ENCODE results near the gene SH3BP5.
A peak's percentile ranks its signal among the peaks of the same experiment; 100 is the strongest.

Gene SH3BP5

DNA sequence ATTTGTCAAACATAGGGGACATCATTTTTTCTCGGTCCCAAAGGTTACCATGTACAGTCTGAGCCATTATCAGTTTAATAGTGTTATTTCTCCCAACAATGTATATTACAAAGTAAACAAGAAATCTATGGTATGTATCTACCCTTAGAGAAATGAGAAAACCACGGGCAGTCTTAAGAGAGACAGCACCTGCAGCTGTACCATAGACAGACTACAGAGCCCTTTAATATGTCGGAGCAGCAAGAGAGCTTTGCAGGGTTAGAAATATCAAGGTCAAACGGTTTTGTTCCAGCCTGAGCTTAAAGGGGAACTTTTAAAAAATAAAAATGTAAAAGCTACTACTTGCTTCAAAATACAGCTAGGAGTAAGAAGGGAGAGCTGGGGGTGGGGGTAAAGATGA is 53.2 kb downstream of the SH3BP5 start:
- no peak for DNase-seq (ENCODE audit: low read depth in 4 of 4, low spot score in 1 of 4)

DNA sequence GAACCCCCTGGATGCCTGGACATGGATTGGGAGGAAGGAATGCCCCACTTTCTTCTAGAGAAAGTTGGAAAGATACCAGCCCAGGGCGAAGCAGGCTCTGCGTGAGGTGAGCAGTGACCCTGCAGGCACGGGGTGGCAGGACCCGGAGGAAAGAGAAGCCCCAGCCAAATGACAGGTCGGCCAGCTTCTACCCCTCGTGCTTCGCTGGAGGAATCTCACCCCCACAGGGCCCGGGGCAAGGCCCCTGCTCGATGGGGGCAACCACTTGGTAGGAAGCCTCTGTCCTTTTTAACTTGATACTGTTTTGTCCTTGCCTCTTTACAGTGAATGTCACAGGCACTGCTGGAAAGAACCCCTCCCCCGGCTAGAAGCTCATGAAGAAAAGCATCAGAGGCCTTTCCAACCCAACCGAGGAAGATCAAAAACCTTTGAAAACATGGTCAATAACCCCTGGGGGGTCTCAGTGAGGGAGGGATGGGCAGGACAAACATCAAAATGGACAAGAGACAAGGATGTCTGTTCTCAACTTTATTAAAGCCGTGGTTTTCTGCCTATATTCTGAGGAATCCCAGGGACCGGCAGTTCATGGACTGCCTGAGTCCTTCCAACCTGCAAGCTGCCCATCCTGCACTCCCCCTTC is 54.4 kb downstream of the SH3BP5 start:
- no peak for DNase-seq (ENCODE audit: low read depth in 4 of 4, low spot score in 1 of 4)

DNA sequence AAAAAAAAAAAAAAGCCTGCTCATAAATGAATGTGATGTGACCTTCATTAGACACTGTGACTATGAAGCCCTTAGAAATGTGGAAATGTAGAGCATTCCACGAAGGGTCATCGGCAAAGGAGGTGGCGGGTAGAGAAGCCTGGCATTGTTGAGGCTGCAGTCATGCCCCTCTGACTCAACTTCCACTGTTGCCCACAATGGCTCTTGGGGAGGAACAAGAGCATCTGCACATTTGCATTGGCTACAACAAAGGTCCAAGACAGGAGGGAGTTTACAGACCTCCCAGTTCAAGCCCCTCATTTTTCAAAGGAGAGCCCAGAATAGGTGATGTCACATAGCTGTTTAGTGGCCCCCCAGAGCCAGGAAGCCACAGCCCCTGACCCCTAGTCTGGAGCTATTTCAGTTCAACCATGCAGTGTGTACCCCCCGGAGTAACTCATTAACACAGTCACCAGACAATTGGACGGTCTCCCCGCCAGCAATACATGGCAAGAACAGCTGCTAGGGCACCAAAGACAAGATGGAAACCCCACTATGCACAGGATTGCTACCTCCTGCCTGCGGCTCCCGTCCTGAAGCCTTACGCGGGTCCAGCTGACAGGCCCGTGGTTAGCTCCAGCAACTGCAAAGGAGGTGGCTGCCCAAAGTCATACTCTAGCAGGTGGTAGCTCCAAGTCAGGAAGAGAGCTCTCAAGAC is 56.2 kb downstream of the SH3BP5 start:
- no peak for DNase-seq (ENCODE audit: low read depth in 4 of 4, low spot score in 1 of 4)

DNA sequence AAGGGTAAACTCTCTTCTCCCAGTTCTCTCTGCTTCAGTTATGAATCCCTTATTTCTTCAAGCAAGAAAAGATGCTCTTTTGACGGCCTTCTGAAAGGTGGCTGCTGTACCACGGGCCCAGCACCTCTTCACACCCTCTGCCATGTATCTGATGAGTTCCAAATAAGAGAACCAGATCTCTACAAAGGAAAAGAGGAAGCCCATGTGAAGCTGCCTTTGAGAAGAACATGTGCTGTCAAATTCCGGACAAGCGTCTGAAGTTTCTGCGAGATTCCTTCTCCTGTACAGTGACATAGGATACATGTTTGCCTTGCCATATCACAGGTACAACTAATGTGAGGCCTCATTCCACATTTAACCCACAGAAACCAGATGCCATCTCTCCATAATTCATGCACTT is 59.2 kb downstream of the SH3BP5 start:
- DNase-seq (ENCODE audit: low read depth in 4 of 4, low spot score in 1 of 4) = no peak

DNA sequence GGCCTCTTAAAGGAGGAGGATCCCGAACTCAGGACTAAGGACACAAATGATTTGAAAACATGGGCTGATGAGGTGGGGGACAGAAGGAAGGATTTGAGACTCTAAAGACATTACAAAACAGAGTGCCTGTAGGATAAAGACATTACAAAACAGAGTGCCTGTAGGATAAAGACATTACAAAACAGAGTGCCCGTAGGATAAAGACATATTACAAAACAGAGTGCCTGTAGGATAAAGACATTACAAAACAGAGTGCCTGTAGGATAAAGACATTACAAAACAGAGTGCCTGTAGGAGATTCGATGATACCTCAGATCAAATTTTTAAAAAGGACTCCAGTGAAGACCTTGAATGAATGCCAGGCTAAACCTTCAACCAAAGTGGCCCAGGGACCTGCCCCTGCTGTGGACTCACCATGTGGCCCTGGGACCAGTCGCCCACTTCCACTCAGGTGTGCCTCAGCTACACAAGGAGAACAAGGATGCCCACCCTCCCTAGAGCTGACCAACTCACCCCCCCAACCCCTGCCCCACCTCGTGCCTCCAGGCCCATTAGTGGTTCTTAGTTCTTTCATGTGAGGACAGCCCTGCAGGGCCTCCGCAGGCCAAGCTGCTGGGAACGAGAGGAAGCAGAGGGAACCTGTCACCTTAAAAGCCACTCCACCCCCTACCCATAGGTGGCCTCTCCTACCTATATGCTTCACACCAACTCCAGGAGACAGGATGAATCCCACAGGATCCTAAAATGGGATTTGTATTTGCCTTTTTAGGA is 59.8 kb downstream of the SH3BP5 start:
- DNase-seq (ENCODE audit: low read depth in 4 of 4, low spot score in 1 of 4) = no peak

DNA sequence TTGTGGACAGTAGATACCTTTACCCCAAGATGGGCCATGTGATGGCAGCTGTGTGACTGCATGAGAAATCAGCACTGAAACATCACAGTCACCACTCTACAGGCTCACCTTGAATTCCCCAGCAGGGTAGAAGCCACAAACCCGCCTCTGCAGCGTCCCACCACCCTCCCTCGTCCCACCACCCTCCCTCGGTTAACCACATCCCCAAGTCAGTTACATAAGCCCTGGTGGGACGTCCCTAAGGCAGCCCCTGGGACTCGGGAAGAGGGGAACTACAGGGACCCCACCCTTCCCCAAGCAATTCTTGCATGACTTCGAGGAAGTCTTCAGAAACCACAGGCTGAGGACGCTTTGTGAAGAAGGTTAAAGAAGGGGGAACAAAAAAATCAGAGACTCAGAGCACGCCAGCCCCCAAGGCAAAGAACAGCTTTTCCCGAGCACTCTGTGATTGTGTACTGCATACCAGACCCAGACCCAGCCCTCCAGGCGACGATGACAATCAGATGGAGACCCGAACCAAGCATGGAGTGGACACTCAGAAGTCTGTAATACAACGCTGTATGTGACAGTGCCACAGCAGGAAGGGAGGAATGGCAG is 60.5 kb downstream of the SH3BP5 start:
- DNase-seq (ENCODE audit: low read depth in 4 of 4, low spot score in 1 of 4) = peak in 3 of 4 experiments; percentile 47 to 61 (median 57)

DNA sequence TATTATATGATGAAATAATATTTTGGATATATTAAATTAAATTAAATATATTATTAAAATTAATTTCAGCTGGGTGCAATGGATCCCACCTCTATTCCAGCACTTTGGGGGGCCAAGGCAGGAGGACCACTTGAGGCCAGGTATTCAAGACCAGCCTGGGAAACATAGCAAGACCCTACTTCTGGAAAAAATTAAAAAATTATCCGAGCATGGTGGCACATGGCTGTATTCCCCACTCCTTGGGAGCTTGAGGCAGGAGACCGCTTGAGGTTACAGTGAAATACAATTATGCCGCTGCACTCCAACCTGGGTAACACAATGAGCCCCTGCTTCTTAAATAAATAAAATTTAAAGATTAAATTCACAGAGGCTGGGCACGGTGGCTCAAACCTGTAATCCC is 61.4 kb downstream of the SH3BP5 start:
- no peak for DNase-seq (ENCODE audit: low read depth in 4 of 4, low spot score in 1 of 4)

DNA sequence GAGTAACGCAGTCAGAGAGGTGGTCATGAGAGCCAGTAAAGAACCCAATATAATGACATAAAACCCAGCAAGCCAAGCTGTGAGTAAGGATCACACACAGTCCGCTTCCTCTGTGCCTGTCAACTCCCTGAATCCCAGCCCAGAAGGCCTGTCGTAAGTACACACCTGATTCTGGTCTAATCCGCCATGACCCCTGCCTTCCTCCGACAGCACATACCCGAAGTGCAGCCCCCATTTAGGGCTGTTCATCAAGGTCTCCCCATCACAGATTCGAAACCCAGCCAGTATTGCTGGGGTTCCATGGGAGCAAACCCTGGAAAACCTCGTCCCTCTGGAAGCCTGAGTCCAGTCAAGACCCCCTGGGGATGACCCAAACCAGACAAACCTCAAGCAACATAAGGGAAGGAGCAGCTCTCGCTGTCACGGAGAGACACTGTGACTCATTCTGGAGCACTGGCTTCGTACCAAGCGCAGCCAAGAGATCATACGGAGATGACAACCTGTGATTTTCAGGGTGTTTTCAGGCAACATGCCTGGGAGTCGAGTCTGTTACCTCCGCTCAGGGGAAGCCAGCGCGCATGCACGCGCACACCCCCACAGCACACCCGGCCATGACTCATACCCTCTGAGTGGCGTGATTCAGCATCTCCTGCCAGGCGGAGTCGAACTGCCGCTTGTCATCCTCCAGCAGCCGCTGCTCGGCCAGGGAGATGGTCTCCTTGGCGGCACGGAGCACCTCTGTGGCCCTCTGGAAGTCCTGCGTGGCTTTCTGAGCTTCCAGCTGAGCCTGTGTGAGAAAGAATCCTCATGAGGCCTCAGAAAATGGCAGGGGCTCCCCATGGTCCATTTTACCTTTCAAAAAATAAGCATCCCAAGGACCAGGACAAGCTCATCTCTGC is 63.0 kb downstream of the SH3BP5 start:
- peak; percentile 64 to 83 (median 74) for DNase-seq (ENCODE audit: low read depth in 4 of 4, low spot score in 1 of 4)

DNA sequence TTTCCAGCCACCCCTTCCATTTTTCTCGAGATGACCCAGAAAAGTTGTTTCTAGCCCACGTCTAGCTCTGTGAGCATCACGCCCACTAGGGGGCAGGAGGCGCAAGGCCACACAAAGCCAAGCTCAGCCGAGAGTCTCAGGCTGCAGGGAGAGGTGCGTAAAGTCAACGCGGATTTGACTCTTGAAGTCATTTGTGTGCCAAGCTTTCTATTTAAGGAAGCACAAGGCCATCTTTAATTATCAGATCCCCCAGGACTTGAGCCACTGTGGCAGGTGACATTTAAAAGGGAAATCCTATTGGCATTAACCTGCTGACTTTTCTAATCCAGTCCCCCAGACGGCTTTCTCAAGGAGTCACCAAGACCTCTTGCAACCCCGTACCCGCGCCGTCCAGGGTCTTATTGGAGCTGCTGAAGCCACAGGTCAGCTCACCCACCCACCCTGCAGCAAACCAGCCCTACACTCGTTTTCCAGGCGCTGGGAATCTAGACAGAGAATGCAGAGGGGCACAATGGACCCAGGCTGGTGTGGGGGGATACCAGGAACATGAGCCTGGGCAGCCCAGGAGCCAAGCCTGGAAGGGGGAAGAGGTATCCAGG is 64.3 kb downstream of the SH3BP5 start:
- DNase-seq (ENCODE audit: low read depth in 4 of 4, low spot score in 1 of 4) = peak; percentile 65 to 78 (median 72)

DNA sequence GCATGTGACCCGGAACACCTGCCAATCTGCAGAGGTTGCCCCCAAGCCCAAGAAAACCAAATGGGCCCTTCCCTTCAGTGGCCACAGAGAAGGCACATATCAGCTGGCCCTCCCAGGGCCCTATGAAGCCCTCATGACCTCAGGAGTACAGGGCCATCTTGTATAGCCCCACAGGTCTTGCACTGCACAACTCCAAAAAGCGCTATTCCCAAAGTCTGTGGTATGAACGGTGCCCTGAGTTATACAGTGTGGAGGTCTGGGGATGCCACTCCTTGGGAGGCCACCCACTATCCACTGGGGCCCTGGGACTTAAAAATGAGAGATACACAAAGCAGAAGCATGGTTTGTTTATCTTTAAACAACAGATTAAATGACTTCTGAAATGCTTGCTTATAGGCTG is 64.9 kb downstream of the SH3BP5 start:
- no peak for DNase-seq (ENCODE audit: low read depth in 4 of 4, low spot score in 1 of 4)

DNA sequence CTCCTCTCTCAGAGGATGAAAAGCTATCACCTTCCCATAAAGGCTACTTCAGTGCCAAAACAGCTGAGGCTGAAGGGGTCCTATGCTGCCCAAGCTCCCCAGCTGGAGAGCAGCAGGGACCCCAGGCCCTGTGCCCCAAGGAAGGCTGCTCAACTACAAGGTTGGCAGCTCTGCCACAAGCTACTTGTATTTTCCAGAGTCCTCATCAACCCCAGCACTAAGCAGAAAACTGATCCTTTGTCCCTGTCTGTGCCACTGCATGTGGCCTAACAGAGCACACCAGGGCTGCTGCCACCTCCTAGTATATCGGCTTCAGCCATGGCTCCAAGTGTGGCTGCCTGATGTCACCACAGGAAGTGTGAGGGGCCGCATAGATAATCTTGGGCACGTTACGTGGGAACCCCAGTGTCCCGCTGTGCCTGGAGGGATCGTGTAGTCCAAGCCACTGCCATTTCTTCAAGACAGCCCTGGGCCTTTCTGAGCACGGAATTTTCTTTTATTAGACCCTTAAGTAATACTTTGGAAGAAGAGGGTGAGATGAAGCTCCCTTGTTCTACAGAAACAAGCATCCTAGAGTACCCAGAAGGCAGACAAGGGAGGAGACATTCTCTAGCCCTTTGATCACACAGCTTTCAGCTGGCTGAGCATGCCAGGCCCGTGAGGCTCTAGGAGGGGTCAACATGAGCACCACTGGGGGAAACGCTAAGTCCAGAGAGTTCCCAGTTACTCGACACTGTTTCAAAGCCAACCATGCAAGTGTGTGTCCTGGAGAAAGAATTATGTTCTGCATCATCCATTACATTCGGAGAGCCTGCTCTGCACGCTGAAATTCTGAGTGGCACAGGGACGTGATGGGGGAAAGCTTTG is 65.6 kb downstream of the SH3BP5 start:
- no peak for DNase-seq (ENCODE audit: low read depth in 4 of 4, low spot score in 1 of 4)

DNA sequence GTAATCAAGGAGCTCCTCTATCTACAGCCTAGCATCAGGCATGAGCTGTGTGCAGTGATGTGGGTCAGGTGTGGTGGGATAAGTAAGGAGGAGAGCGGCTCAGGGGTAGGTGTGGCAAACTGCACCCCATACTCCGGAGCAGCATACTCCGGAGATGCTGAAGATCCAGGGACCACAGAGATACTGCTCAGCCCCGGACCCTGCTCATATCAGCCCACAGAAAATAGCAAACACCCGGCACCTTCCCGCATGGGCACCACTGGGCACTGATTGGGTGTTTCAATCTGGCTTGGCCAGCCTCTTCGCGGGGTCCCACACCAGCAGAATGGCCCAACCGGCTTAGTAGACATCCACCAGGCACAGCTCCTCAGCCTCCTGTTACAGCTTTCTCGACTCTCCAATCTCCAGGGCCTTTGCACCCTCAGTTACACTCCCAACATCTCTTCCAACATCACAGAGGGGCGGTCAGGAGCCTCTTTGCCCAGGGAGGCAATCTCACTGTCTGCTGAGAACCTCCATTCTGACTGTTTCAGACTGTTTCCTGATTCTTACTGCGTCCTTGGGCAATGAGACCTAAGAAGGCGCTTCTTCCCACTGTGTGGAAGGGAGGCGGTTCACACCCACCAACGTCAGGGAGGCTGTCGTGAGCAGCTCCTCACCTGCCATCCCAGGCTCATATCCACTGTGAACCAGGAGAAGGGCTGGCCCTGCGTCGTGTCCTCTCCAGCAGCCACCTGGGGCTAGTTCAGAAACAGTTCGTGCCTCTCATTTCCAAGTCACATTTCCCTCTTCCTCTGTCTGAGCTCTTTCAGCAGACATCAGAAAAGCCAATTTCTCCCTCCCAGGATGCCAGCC is 66.5 kb downstream of the SH3BP5 start:
- DNase-seq (ENCODE audit: low read depth in 4 of 4, low spot score in 1 of 4) = no peak

DNA sequence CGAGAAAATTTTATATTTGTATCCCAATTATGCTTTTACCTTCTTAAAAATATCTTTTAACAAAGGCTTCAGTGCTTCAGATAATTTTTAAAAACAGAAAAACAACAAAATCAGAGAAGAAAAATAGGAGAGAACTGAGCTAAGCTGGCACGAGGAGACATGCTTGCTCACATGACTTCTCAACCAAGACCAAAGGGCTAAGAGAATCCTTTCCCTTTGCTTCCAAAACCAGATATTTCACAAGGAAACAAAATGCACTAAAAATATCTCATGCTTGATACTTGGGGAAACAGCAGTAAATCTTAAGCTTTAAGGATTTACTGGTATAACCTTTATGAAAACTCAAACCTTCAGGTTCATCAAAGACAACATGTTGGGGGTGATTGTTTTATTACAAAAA is 67.9 kb downstream of the SH3BP5 start:
- no peak for DNase-seq (ENCODE audit: low read depth in 4 of 4, low spot score in 1 of 4)

DNA sequence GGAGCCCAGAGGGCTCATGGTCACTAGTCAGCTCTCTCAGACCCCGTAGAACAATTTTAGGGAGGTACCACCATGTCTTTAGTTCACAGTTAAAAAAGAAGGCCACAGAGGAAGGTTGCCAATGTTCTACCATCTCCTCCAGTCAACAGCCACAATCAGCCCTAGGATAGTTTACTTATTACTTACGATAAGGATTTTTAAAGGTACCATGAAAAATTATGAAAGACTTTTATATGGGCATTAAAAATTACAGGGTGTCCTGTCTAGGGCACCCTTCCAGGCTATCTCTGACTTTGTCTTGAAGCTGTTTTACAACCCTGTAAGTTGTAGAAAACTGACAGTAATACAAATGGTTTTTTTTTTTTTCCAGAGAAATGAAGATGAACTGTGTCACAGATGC is 68.5 kb downstream of the SH3BP5 start:
- no peak for DNase-seq (ENCODE audit: low read depth in 4 of 4, low spot score in 1 of 4)

DNA sequence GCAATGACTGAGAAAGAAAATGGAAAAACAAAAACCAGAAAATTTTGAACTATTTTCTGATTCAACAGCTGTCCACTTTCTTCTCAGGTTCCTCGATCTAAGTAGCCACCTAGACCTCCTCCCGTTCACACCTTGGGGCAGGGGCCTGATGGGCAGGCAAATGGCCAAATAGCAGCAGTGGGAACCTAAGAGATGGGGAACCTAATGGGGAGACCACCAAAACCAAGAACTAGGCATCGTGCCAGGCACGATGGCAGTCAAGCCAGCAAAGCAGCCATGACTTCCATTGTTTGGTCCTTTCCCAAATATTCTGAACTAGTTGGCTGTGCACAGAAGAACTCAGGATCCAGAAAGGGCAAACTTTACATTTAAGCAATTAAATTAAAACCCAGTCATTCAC is 69.3 kb downstream of the SH3BP5 start:
- no peak for DNase-seq (ENCODE audit: low read depth in 4 of 4, low spot score in 1 of 4)

DNA sequence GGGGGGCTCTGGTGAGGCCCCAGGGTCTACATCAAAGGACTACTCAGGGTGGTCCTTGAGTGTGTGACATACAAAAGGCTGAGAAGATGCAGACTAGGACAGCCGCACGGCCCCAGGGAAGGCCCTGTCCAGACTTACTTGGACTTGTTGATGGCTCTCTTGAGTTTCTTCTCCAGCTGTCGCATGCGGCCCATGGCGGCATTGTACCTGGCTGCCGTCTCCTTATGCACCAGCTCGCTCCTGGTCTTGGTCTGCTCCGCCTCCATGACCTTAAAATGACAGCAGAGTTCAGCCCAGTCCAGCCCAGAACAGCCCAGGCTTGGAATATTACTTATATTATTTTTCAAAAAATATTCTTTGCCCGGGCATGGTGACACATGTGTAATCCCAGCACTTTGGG is 70.4 kb downstream of the SH3BP5 start:
- DNase-seq (ENCODE audit: low read depth in 4 of 4, low spot score in 1 of 4) = no peak

DNA sequence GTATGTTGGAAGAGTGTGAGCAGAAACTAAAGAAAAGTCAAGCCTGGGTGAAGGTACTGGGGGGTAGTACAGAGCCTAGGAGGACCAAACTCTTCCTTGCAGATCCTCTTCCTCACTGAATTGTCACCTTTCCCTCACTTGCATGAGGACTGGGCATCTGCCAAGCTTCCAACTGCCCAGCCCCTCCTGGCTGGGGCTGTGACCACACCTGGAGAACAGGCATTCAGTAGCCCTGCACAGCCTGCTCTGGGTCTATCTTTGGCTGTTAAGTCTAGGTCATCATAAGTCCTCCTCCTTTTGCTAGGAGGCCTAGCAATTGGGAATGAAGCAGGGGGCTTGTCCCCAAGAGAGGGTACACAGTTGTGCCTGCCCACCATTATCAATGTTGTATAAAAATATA is 71.1 kb downstream of the SH3BP5 start:
- DNase-seq (ENCODE audit: low read depth in 4 of 4, low spot score in 1 of 4) = no peak

DNA sequence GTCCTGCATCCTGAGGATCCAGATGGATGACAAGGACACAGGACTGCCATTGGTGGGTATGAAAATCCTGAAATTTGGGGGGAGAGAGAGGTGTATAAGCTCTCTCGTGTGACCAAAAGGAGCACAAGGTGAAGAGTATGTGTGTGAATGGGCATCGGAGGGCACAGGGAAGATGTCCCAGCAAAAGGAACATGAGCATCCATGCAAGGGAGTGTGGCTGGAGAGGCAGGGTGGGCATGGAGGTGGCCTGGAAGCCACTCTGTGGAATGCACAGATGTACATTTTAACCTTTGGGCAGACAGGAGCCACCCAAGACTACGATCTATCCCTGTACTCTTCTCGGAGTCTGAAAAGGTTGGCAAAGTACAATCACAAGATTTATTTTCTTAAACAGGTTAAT is 71.9 kb downstream of the SH3BP5 start:
- DNase-seq (ENCODE audit: low read depth in 4 of 4, low spot score in 1 of 4) = no peak

DNA sequence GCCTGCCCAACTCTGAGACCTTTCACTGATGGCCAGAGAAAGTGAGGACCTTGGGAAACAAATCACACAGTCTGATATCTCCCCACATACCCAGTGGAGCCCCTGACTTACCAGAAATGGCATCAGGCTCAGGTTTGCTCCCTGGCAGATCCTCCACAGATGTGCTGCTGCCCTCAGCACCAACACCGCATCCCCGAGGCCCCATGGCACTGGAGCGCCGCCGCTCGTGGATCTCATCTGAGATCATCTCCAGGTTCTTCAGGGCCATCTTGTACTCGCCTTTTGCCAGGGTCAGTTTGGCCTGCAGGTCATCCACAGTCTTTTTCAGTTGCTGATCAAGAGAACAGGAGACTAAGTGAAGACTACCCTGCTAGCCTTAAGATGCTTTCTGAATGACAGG is 73.7 kb downstream of the SH3BP5 start:
- no peak for DNase-seq (ENCODE audit: low read depth in 4 of 4, low spot score in 1 of 4)

Measured in stimulated activated CD4-positive, alpha-beta T cell treated with anti-CD3 and anti-CD28 coated beads, Interleukin-1b, Interleukin-23, amount 100 ng/mL, for 24 hours (primary cell).